GM21528 (cell line): ENCODE results near the gene RNASE4.
"Not testable (repeated sequence)": the region's sequence is repeated elsewhere in the genome, so short reads cannot be mapped to it uniquely, and the experiment has no call there.

Source experiments
- ATAC-seq: cut with Tn5 transposase; IDR thresholded peaks from one replicate; pipeline ENCODE4 v1.9.1; 2021; ENCODE audit warnings: mild to moderate bottlenecking, moderate library complexity; ENCODE audit not compliant: unreplicated experiment, low FRiP score

Gene RNASE4

DNA sequence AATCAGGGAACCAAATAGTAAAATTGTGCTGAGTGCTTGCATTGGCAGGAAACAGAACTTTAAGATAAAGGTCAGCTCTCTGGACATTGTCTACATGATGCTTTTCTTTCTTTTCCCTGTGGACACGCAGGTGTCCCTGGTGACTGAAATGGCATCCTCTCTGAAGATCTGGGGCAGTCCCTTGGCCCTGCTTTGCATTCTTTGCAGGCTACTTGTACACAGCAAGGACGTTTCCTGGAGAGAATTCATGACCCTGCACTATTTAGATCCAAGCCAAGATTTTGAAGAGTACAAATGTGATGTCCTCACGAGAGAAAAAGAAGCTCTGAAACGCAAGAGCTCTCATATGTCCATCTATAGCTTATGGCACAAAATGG, 50.1 kb downstream of the RNASE4 start:
- no peak for ATAC-seq

DNA sequence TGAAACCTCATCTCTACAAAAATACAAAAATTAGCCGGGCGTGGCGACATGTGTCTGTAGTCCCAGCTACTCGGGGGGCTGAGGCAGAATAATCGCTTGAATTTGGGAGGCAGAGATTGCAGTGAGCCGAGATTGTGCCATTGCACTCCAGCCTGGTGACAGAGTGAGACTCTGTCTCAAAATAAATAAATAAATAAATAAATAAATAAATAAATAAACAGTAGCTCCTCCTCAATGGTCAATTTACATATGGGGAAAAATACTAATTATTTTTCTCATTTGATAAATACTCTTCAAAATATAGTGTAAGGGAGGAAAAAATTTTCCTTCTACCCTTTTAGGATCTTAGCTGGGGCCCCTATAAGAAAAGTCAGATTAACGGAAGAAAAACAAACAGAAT, 53.9 kb downstream of the RNASE4 start:
- ATAC-seq, result not testable (repeated sequence)

DNA sequence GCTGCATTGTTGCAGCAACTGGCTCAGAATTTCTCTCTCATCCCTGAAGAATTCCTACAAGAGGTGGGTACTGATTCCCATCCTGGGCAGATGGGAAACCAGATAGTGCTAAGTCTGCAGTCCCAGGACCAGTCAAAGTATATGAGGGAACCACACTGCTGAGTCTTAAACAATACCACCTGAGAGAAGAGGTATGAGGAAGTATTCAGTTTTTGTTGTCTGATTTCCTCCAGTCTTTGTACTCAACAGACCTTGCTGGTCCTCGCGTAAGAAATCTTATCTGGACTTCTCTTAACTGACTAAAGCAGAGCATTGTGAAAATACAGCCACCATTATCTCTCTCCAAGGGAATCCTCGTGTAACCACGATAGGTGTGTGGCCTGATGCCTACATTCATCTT, 57.8 kb downstream of the RNASE4 start:
- no peak for ATAC-seq

GRCh38 chr14:20743556-20743955, 59.2 kb downstream of the RNASE4 start:
- ATAC-seq, result no peak

GRCh38 chr14:20745571-20746358, 61.4 kb downstream of the RNASE4 start, which contains the start of gene EDDM3A:
Gene EDDM3A (plus strand): TSS chr14:20745887. CDS start chr14:20747581, 1,694 bp downstream.
- no peak for ATAC-seq

- ATAC-seq, result no peak
Measured at GRCh38 chr14:20746566-20746965, 62.2 kb downstream of the RNASE4 start.

DNA sequence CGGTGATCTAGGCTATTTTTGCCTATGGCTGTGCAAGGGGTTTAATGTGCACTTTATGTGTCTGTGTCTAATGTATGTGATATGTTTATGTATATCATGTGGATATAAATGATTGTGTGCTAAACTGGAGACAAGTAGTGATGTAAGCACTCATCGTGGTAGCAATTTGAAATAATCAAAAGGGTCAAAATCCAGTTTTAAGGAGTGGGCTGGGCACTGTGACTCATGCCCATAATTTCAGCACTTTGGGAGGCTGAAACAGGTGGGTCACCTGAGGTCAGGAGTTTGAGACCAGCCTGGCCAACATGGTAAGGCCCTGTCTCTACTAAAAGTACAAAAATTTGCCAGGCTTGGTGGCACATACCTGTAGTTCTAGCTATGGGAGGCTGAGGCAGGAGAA, 64.1 kb downstream of the RNASE4 start:
- no peak for ATAC-seq

DNA sequence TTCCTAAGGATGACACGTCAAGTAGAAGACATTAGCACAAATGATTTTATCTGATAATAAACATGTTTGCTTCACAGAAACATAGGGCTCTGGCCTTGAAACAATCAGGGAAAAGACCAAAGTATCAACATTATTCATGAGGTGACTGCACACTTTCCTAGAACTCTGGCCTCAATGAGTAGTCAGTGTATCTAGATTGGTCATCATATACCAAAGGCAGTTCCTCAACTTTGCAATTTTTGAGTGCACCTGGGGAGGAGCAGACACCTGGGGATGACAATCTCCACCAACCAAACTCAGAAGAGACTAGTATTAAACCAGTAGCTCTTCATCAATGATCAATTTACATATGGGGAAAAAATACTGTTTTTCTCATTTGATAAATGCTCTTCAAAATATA, 65.8 kb downstream of the RNASE4 start:
- no peak for ATAC-seq
